H1 (cell line): Measurements from ENCODE around the gene CYLD. TPM values are rescaled to one million over a fixed set of nuclear protein-coding genes. Genes with fewer than 3 reads are reported as not detected.

ENCODE experiments used
- CBX5 ChIP-seq: fragments of 300-800, 300-1000 bp; sonication (generic); IDR thresholded peaks from 2 replicates; pipeline ENCODE4 v1.7.1; 2016; ENCODE audit warnings: antibody characterized with exemption, low read length, low read depth
- CHD7 ChIP-seq: fragments of 300-600 bp; sonication (generic); IDR thresholded peaks from 2 replicates; pipeline ENCODE4 v1.7.1; 2012; ENCODE audit warnings: low read length, moderate library complexity, mild to moderate bottlenecking, inconsistent platforms; ENCODE audit not compliant: insufficient replicate concordance
- EP300 ChIP-seq, 2 experiments: IDR thresholded peaks; 1 replicate in 1 of 2; 2 replicates in 1 of 2; pipeline ENCODE4 v1.6.1; 2011 to 2012; ENCODE audit warnings: low read depth in 2 of 2, low read length in 2 of 2, mild to moderate bottlenecking in 2 of 2, borderline replicate concordance in 1 of 2, inconsistent platforms in 1 of 2, moderate library complexity in 1 of 2
- JUND ChIP-seq: IDR thresholded peaks from 2 replicates; pipeline ENCODE4 v1.6.1; 2011; ENCODE audit warnings: mild to moderate bottlenecking, improper control_type of control experiment, low read length
- RAD21 ChIP-seq, 2 experiments: IDR thresholded peaks in 1 of 2; conservative IDR thresholded peaks in 1 of 2; 2 replicates each; pipeline ENCODE4 v1.6.1; 2011; ENCODE audit warnings: low read depth in 2 of 2, low read length in 2 of 2, improper control_type of control experiment in 1 of 2, inconsistent platforms in 1 of 2, mild to moderate bottlenecking in 1 of 2, moderate library complexity in 1 of 2
- RXRA ChIP-seq: IDR thresholded peaks from 2 replicates; pipeline ENCODE4 v1.6.1; 2011; ENCODE audit warnings: low read depth, mild to moderate bottlenecking, low read length, moderate library complexity; ENCODE audit not compliant: insufficient read depth
- TBP ChIP-seq: IDR thresholded peaks from 2 replicates; pipeline ENCODE4 v1.6.1; 2011; ENCODE audit warnings: low read depth, low read length, improper control_type of control experiment
- YY1 ChIP-seq: IDR thresholded peaks from 2 replicates; pipeline ENCODE4 v1.6.1; 2011; ENCODE audit warnings: low read depth, mild to moderate bottlenecking, low read length
- polyA plus RNA-seq, 7 experiments: library from polyadenylated mRNA; depleted of rRNA in 3 of 7; stranded (reverse) in 5 of 7; unstranded in 2 of 7; fragments of >200 nt in 5 of 7; fragments of 200-250 nt in 2 of 7; gene quantifications; 1 replicate in 5 of 7; 2 replicates in 1 of 7; 4 replicates in 1 of 7; pipeline versions ENCODE4 v1.2.1 to v1.2.3, GENCODE V29; 2011 to 2013; ENCODE audit warnings: missing spikeins in 2 of 7, mixed read lengths in 2 of 7
- total RNA-seq: library from RNA; stranded (reverse); fragmentation: NEBNext Ultra II Directional; extraction: Animal tissue kit (Norgen Biotek cat#: 25700); gene quantifications from 2 replicates; pipeline ENCODE4 v1.2.1, GENCODE V29; 2021

Gene CYLD
- total and polyA plus RNA-seq, 2 of the 8 experiments (the other 6 are each of a cell fraction or from before 2014, with no cell fraction given) = 3.7 to 18.8 TPM

GRCh38 chr16:50841081-50841886 is 99.4 kb downstream of the CYLD start (continued):
- no peak for TF ChIP-seq EP300 (IDR thresholded peaks at IDR 0.05; ENCODE audit: borderline replicate concordance in 1 of 2, low read depth in 2 of 2, low read length in 2 of 2)
- no peak for TF ChIP-seq CBX5
- no peak for TF ChIP-seq RXRA
- no peak for TF ChIP-seq YY1
- TF ChIP-seq RAD21 (IDR thresholded peaks at IDR 0.05 in 1 of 2, conservative IDR thresholded peaks at IDR 0.05 in 1 of 2; ENCODE audit: low read depth in 2 of 2, low read length in 2 of 2) = no peak
- TF ChIP-seq TBP = no peak
- TF ChIP-seq CHD7 = no peak
- no peak for TF ChIP-seq JUND
